Kidney tubule cell (primary cell): ENCODE results near the gene KIAA1217.
"Not testable (repeated sequence)": the region's sequence is repeated elsewhere in the genome, so short reads cannot be mapped to it uniquely, and the experiment has no call there.

ENCODE experiments used
- DNase-seq: peaks from one replicate; pipeline ENCODE4 v3.0.0-alpha.2; 2018; ENCODE audit warnings: low spot score

KIAA1217 gene

DNA sequence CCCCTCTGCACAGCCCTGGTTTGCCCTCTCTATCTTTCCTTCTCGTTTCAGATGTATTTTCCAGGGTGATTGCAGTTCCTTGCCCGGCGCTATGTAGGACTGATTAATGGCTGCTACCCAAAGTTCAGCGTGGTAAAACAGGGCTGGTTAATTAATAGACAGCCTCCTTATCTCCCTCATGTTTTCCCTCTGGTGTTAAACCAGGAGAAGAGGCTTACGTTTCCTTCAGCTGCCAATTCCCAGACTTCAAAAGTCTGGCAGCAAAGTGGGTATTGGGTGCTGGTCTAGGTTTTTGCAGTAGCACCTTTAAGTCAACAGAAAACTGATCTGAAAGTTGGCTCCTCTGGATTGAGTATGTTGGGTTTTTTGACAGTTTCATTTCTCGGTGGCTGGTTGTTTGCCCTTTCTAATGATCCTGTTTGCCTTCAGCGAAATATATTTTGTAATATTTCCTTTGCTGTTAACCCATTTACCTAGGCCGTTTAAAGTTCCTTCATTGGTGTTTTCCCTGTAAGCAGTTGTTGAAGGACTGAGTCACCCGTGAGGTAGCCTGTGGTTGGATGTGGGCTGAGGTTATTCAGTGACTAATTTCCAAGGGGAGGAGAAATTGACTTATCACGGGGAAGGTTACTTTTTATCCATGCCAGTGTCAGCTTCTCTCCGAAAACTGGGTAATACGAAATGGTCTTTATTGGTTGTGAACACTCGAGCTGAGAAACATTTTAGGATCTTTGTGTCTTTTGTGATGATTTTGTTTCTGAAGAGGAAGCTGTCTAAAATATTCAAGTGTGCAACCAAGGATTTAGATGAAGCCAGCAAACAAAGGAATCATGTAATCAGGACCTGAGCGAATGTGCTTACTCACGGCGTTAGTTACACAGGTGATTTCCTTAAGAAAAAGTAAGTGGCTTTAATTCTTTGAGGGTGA, 257.2 kb downstream of the KIAA1217 start:
- peak; percentile 95 for DNase-seq

DNA sequence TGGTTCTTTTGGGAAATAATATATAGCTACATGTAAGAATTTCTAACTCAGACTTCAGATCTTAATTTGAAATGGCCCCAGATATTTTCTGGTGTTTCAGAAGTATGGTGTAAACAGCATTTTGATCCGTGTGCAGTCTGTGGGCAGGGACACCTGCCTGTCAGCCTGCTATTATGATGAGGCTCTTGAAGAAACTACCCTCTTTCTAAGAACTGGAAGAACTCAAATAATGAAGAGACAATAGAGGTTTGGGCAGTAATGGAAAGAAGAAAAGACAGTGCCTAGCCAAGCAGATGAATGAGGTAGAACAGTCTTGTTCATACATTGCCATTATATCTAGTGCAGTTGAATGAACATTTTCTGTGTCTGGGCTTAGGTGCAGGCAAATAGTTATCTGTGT, 258.2 kb downstream of the KIAA1217 start:
- peak; percentile 50 for DNase-seq

DNA sequence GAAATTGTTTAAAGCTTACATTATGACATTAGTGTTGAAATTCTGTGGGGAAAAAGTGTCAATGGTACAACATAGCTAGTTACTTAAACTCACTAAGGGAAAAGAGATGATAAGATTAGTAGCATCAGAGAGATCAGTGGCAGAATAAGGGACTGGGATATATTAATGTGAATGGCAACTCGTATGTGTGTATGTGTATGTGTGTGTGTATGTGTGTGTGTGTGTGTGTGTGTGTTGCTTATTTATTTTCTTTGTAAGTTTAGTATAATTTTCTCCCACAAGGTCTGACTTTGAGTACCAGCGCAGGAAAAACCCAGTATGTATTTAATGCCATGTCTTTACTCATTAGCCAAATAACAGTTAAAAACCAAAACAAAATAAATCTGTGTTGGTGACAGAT, 258.7 kb downstream of the KIAA1217 start:
- no peak for DNase-seq

DNA sequence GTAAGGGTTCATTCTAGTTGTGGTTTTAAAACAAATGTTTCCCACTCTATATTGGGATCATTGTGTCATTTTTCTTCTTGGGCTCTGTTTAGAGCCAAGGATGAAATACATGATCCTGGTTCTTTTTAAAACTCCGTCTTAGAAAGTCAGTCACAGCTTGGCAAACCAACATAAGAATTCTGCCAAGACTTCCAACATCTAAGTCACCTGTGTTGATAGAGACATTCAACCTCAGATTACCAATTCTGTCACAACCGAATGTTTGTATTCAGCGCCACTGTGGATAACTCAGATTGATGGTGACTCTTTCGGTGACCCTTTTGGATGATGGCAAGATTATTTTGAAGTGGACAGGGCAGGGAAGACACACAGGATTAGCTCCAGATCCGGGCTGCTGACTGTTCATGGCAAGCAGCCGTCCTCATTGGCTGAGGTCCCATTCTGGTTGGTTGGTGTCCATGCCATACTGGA, 259.4 kb downstream of the KIAA1217 start:
- peak; percentile 49 for DNase-seq

DNA sequence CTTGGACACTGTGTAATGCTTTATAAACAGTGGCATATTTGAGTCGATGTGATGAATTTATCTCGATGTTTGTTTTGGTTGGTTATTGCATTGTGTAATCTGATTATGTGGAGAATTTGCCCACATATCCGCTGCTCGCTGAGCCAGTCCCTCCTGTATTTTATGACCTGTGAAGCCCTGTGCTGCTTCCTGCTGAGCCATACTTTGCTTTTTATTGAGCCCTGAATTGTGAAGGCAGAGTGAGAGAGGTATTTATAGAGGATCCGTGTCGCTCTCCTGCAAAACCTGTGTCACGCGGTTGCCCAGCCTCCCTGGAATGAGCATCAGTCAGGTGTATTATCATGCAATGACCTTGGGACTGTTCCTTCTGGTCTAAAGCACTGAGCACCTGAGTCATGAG, 261.1 kb downstream of the KIAA1217 start:
- DNase-seq, result peak; percentile 93

DNA sequence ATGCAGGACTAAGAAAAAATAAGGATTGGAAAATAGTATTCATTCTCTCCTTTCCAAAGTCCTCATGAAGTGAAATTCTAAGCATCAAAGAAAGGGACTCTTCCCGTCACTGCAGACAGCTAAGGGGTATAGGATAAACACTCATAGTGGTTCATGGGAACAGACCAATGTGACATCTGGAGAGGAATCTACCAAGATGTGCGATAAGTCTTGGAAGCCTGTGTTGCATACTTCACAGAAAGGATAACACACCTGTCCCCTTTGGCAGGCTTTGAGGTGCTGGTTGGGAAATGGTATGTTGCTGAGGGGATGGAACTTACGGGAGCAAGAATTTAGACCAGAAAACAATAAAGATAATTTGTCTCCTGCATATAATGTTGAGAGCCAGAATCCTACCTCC, 266.7 kb downstream of the KIAA1217 start:
- DNase-seq, result no peak

DNA sequence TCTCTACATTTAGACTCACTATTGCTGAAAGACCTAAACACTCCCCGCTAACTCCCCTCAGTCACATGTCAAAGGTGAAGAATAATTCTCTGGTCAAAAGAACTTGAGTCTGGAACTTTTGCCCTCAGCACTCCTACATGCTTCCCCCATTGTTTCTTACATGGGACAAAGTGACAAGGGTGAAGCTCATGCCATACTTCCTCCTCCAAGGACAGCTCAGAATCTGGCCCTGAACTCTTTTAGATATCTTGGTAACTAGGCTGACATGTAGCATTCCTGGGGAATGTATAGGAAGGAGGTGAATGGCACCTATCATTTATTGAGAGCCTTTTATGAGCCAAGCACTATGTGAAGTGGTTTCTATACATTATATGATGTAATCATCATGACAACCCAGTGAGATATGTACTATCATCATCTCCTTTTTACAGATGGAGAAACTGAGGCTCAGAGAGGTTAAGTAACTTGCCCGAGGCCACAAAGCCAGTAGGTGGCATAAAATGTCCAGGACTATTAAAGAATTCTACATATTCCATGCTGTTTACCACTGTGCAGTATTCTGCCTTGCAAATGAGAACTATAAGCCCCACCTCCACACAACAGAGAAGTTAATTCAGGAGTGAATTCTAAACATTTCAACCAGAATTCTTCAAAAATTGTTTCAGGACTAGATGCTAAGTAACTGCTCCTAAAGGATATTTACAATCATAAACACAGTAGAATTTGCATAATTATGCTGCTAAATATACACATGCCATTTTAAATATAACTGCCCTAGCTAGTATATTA, 268.2 kb downstream of the KIAA1217 start:
- DNase-seq, result no peak

DNA sequence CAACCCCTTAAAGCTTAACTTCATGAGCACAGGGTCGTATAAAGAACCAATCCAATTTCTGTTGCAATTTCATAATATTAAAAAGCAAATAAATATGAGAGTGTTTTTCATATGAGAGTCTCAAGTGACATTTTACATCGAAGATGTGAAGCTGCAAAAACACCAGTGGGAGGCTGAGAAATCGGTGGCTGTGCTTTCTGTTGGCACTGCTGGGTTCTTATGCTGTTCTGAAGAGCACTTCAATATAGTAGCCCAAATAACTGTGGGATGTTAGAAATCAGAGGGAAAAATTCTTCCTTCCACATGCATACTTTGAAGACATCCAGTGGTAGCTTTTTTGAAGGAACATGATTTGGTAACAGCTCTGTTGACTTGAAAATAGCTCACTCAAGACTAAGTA, 269.0 kb downstream of the KIAA1217 start:
- no peak for DNase-seq

DNA sequence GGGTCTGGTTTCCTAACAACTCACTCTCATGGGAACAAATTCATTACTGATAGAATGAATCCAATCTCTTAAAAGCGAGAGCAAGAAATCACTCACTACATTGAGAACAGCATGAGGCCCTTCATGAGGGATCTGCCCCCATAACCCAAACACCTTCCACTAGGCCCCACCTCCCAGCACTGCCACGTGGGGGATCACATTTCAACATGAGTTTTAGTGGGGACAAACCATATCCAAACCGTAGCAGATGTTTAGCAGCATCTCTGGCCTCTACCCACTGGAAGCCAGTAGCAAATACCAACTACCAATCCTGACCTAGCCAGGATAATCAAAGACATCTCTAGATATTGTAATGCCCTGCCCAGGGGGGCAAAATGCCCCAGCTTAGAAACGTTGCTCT, 270.9 kb downstream of the KIAA1217 start:
- DNase-seq, result no peak

DNA sequence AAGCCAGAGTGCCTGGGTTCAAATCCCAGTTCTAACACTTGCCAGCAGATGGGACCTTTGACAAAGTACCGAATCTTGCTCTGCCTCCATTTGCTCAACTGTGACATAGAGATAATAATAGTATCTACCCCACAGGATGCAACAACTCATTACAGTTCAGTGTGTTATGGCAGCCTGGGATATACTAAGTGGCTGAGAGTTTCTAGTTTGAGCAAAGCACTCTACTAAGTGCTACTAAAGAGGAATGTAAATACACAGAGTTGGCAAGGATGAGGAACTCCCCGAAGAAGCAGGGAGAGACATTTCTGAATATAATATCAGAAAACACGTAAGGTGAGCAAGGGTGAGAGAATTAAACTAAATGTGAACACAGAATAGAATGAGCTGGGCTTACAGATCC, 271.5 kb downstream of the KIAA1217 start:
- no peak for DNase-seq

DNA sequence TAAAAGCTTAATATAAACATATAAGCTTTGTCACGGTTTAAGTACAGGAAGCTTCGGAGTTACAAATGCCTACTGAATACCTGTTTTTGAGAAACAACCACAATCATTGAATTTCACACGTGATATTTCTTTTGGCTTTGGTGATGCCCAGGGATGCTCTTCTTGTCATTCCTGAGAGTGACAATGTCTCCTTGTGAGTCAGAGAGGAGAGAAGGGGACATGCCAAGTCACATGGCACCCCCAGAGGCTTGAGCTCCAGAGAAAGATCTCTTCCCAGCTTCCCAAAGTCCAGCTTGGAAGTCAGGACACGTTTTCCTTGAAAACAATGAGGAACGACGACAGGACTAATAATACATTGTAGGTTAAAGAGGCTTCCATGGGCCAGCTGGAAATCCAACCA, 272.3 kb downstream of the KIAA1217 start:
- DNase-seq, result no peak

DNA sequence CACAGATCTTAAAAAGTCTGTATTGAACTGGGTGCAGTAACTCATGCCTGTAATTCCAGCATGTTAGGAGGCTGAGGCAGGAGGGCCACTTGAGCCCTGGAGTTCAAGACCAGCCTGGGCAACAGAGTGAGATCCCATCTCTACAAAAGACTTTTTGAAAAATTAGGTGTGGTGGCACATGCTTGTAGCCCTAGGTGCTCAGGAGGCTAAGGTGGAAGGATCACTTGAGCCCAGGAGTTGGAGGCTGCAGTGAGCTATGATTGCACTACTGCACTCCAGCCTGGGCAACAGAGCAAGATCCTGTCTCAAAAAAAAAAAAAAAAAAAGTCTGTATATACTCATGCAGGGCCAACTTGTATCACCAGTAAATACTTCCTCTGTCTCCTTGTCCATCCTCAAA, 273.8 kb downstream of the KIAA1217 start:
- not testable (repeated sequence) for DNase-seq

DNA sequence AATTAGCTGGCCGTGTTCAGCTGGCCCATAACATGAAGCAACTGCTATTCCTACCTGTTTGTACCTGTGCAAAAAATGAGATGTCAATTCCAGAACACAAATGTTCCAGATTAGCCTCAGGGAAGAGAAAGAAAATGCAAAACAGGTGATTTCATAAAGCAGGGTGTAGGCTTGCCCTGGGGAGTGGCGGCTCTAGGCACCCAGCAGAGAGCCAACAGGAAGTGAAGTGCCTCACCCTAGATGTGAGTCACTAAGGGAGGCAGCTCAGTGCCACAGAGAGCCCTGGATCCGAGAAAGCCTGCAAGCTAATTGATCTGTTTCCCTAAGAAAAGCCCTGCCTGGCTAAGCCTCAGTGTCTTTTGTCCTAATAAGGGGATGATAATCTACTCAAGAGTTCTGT, 274.8 kb downstream of the KIAA1217 start:
- peak; percentile 92 for DNase-seq

DNA sequence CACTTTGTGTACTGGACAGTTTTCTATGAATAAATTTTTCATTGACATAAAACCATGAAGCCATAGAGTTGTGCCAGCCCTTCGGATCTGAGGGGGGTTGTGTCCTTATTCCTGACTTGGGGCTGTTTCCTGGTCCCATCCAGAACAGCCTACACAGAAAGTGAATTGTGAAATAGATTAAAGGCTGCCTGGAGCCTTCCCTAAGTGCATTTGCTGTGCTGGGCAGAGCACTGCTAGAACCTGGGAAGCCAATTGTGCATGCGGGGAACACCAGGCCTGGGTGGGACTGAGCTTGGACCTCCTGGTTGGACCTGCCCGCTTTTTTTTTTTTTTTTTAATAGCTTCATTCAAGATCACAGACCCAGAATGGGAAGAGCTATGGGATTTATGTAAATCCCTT, 275.8 kb downstream of the KIAA1217 start:
- DNase-seq, result no peak

DNA sequence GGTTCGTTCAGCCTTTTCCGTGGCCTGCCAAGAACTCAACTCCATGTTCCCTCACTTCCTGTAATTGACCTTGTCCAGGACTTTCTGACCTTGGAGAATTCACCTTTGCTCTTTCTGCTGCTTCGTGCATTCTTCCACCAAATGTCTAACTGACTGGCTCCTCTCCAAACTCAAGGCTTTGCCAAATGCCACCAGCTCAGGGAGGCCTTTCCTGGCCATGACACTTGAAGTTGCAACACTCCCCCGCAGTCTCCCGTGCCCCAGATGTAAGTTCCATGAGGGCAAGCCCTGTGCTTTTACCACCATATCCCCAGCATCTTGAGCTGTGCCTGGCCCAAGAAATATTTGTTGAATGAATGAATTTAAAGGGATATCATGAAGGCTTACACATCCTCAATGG, 276.4 kb downstream of the KIAA1217 start:
- no peak for DNase-seq

DNA sequence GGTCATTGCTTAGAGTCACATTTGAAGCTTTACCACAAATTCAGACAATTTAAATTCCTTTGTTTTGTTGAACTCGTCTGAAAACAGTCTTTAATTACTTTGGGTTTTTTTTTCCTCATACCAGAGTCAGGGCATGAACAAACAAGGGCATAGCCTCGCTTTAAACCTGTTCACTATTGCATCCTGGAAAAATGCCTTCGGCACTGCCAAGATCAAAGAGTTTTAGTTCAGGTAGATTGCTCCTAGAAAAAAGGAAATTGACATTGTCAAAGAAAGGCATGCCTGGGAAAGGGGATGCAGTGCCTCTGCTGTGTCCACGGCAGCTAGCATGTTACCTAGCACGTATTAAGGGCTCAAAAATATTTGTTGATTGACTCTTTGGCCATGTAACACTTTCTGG, 279.7 kb downstream of the KIAA1217 start:
- DNase-seq, result peak; percentile 51

DNA sequence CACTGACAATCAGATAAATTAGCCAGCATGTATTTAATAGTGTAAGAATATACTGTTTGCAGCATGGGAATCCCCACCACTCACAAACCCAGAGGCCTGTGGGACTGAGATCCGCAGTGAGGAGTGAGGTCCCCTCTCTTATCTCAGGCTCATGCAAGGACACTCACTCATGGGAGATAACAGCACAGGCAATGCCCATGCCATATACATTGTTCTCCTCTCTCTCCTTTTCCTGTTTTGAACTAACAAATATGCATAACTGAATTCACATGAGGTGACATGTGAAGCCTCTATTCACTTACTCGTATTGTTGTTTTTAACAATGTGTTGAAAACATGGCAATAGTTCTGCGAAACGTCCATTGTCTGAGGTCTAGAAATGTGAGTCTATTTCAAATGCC, 284.2 kb downstream of the KIAA1217 start:
- no peak for DNase-seq

DNA sequence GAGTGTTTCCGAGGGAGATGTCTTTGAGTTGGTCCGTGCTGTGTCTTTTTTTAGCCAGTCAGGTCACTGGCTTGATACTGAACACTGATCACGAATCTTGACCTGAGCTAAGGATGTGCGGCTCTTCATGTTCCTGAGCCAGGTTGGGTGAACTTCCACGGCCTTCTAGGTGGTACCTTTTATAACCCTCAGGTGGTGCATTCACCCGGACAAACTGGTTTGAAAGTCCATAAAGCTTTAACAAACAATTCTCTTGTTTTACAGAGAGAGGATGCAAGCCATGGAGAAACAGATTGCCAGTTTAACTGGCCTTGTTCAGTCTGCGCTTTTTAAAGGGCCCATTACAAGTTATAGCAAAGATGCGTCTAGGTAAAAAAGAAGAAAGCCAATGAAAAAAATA, 285.3 kb downstream of the KIAA1217 start:
- DNase-seq, result no peak

DNA sequence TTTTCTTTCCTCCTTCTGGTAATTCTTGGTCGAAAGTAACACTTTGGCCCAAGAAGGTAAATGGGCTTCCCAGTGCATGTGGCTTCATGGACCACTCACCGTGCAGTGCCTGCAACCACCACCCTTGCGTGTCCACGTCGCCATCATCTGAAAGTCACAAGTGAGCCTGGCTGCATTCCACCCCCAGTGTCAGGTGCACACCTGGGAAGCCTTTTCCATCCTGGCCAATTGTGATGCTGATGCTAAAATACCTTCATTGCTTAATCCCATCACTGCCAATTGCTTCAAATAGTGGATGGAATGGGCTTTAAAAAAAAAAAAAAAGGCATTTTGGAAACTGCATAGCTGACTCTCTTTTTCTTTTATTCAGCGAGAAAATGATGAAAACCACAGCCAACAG, 285.8 kb downstream of the KIAA1217 start:
- no peak for DNase-seq

DNA sequence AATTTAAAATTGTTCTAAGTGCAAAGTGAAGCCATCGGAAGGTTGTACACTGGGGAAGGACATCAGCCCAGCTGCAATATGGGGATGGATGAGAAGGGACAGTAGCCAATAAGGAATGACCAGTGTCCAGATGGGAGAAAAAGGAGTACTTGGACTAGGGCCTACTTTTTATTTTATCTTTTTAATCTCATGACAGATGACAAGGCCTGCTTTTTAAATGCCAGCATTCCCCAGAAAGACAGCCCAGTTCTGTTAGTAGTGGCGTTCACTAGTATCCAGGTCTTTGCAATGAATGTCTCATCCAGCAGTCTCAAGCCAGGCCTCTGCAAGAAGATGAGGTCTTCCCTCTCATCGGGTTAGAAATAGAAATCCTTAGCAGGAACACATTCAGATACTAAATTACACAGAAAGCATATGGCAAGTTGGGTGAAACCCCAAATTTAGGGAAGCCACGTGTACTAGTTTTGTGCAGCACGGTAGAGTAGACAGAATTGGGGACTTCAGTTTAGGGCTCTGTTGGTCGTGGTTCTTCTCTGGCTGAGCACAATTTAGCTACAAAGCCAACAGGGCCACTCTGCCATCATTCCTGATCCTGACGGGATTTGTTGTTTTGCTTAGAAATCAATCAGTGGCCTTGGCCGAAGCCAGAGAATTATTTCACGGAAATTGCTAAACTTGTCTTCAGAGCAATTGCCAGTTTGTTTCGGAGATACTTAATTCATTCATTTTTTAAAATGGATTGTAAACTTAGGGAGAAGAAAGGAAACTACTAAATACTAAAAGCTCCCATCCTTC, 286.9 kb downstream of the KIAA1217 start:
- no peak for DNase-seq

DNA sequence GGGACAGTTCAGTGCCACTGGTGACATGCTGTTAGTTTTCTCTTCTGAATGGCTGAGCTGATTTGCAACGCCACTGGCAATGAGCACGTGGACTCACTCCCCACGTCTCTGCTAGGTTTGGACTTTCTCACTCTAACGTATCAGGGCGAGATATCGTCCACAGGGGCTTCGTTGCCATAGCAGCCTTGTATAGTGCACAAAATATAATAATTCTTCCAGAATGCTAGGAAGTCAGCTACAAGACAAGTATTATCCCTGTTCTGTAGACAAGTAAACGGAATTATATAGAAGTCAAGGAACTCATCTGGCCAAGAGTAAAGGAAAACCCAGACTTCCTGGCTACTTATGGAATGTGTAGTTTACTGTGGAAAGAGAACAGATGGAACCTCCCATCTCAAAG, 288.0 kb downstream of the KIAA1217 start:
- no peak for DNase-seq

DNA sequence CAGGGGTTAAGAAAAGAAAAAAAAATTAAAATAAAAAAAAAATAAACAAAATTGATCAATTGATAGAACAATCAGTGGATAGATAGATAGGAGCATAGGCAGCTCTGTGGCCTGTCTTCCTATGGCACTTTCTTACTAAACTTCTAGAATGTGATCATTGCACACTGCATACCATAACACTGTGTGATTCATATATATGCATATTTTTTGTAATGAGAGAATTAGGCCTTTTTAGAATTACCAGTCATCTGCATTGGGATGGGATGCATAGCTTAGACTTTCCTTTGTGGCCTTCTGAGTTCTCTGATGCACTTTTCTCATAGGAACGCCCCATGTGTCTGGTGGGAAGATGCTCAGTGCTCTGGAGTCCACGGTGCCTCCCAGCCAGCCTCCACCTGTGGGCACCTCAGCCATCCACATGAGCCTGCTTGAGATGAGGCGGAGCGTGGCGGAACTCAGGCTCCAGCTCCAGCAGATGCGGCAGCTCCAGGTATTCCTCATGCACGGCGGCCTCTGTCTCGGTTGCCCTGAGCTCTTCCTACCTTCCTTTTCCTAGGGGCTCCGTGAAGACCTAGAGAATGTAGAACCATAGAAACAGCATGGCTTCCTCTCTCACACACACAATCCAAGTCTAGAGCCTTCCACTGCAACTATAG, 292.2 kb downstream of the KIAA1217 start:
- no peak for DNase-seq
